Measurements from ENCODE around the gene TXNL1. TPM values are rescaled to one million over a fixed set of nuclear protein-coding genes. Genes with fewer than 3 reads are reported as not detected.
"Not testable (repeated sequence)": the region's sequence is repeated elsewhere in the genome, so short reads cannot be mapped to it uniquely, and the experiment has no call there.

TXNL1 gene
- total RNA-seq, 1 experiment from 2014 or later = 48.4 TPM

DNA sequence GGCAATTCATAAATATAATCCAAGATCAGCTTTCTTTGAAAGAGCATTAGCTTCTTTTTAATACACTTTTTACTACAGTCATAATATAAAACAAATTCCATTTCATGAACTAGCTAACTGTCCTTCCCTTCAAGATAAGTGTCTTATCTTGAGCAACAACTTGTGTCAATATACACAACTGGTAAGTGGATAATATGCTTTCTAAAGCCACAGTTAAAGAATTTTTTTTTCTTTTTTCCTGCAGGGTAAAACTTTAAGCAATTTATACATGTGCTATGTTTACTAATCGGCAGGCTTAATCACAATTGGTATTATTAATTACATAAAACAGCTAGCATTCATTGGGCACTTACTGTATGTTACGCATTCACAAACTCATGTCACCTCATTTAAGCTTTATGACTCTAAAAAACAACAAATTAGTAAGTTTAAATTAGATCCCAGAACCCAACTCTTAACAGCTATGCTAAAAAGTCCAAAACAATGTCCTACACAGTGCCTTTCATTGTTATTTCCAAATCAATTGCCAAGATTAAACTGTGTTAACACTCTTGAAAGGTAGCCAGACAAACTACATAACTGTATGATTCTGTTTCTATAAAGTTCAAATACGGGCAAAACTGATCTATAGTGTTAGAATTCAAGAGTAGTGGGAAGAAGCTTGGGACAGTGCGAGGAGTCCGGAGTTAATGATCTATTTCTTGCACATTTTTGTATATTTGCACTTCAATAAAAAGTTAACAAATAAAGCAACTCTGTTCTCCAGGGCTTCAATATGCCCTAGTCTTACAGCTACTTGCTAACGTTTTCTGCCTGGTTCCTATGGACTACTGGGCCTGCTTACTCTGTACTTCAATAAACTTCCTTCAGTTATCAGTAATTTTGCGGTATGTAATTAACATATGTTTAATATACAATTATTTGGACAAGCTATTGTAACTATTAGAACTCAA lies 6.0 kb downstream of the TXNL1 start:
- Histone ChIP-seq H3K36me3 (replicated peaks; ENCODE audit: control insufficient read depth, insufficient read depth, low read length) (no peaks in the 10 kb centered on the region), H3K27me3 (ENCODE audit: control insufficient read depth, insufficient read depth, low read length) (no peaks in the 10 kb centered on the region), H3K4me3 (ENCODE audit: insufficient read depth, low read depth, low read length) (no peak overlapping the region)
- DNase-seq = no peak

DNA sequence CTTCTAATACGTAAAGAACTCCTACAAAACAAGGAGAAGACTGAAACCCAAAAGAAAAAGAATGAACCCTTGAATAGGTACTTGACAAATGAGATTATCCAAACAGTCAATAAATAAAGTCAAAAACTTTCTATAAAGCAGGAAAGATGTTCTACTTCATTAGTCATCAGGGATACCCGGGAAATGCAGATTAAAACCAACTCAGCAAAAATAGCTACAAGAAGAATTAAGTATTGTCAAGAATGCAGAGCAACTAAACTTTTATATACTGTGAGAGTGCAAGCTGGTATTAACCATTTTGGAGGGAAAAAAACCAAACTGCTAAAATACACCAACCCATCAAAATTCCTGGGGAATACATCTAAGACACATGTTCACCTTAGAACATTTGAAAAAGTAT lies 10.4 kb downstream of the TXNL1 start:
- H3K36me3 ChIP-seq (replicated peaks; ENCODE audit: control insufficient read depth, insufficient read depth, low read length) = no peaks in the 10 kb centered on the region; the same call in 1 of the 2 replicates

DNA sequence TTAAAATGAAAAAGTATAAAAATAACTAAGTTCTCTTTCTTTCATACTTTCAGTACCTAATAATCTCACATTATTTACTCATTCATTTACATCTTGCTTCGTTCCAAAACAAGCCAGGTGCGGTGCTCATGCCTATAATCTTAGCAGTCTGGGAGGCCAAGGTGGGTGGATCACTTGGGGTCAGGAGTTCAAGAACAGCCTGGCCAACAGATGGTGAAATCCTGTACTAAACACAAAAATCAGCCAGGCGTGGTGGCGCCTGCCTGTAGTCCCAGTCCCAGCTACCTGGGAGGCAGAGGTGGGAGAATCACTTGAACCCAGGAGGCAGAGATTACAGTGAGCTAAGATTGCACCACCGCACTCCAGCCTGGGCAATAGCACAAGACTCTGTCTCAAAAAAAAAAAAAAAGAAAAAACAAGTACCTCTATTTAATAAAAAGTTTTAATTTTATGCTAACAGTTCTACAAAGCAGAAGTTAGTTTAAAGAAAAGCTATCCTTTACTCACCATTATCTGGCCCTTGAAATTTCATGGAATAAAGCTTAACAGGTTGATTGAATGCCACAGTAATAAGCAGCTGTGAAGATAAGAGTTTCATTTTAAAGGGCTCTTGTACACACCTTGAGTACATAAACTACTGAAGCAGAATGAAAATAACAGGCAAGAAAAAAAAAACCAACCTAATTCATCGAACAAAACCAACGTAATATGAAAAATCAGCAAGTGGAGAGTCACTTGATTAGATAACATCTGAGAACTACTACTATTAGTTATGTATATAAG lies 22.5 kb downstream of the TXNL1 start:
- no peak for DNase-seq
- Histone ChIP-seq H3K4me3 (ENCODE audit: insufficient read depth, low read depth, low read length) (no peak overlapping the region), H3K27me3 (ENCODE audit: control insufficient read depth, insufficient read depth, low read length) (no peaks in the 10 kb centered on the region), H3K36me3 (replicated peaks; ENCODE audit: control insufficient read depth, insufficient read depth, low read length) (peaks cover 18% of the 10 kb centered on the region)

More for the DNA sequence above, 10.4 kb downstream of the TXNL1 start:
- Histone ChIP-seq H3K27me3 (ENCODE audit: control insufficient read depth, insufficient read depth, low read length) (no peaks in the 10 kb centered on the region), H3K4me3 (ENCODE audit: insufficient read depth, low read depth, low read length) (no peak overlapping the region)
- DNase-seq = no peak

DNA sequence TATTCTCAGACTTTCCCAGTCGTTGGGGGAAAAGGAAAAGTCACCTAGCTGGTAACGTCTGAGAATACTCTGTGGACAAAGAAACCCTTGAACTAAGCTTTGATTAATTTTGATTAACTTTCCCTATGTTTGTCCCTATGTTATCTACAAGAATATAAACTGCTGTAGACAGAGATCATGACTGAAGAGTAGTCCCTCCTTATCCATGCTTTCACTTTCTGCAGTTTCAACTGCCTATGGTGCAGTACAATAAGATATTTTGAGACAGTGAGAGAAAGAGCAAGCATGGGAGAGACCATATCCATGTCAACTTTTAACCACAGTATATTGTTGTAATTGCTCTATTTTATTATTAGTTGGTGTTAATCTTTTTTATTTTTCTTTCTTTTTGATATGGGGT lies 31.8 kb downstream of the TXNL1 start:
- Histone ChIP-seq H3K27me3 (ENCODE audit: control insufficient read depth, insufficient read depth, low read length) (no peaks in the 10 kb centered on the region), H3K4me3 (ENCODE audit: insufficient read depth, low read depth, low read length) (no peak overlapping the region), H3K36me3 (replicated peaks; ENCODE audit: control insufficient read depth, insufficient read depth, low read length) (peaks cover 10% of the 10 kb centered on the region)
- no peak for DNase-seq

DNA sequence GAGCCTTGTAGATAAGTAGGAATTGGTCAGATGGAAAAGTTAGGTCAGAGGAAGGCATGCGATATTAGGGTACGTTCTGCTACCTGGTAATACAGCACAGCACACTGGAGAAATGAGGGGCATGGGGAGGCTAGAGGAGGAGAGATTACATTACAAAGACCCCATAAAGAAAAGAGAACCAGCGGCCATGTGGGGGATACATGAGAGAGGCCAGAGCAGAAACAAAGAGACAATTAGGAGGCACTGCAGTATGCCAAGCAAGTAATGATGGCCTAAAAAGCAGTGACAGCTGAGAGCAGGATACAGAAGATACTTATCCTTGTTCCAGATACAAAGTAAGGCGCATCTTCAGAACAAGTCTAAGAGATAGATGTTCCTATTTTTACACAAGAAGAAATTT lies 40.0 kb downstream of the TXNL1 start:
- Histone ChIP-seq H3K4me3 (ENCODE audit: insufficient read depth, low read depth, low read length) (no peak overlapping the region), H3K27me3 (ENCODE audit: control insufficient read depth, insufficient read depth, low read length) (no peaks in the 10 kb centered on the region), H3K36me3 (replicated peaks; ENCODE audit: control insufficient read depth, insufficient read depth, low read length) (peaks cover 2% of the 10 kb centered on the region; the same call in 1 of the 2 replicates)
- peak; percentile 3 for DNase-seq

DNA sequence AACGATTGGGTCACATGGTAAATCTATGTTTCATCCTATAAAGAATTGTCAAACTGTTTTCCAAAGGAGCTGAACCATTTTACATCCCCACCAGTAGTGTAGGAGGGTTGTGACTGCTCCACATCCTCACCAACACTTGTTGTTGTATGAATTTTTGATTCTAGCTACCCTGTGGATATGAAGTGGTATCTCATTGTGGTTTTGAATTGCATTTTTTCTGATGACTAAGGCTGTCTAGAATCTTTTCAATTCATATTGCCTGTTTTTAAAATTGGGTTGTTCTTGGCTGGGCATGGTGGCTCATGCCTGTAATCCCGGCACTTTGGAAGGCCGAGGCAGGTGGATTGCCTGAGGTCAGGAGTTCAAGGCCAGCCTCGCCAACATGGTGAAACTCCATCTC lies 44.5 kb downstream of the TXNL1 start:
- Histone ChIP-seq H3K27me3 (ENCODE audit: control insufficient read depth, insufficient read depth, low read length) (no peaks in the 10 kb centered on the region), H3K4me3 (ENCODE audit: insufficient read depth, low read depth, low read length) (no peak overlapping the region), H3K36me3 (replicated peaks; ENCODE audit: control insufficient read depth, insufficient read depth, low read length) (no peaks in the 10 kb centered on the region)
- no peak for DNase-seq

DNA sequence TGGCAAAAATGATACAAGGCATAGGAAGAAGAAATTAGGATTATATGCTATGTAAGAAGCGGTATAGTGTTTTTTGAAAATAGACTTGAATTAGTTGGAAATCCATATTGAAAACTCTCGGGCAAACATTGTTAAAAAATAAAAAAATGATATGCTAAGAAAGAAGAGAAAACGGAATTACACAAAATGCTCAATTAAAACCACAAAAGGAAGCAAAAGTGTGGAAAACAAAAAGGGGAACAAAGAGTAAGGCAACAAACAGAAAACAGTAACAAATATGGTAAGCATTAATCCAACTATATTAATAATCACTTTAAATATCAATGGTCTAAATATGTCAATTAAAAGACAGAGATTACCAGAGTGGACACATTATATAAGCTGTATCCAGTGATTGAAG lies 58.4 kb downstream of the TXNL1 start:
- no peaks in the 10 kb centered on the region for H3K27me3 ChIP-seq (ENCODE audit: control insufficient read depth, insufficient read depth, low read length)
- DNase-seq = no peak
- no peak overlapping the region for H3K4me3 ChIP-seq (ENCODE audit: insufficient read depth, low read depth, low read length)
- no peaks in the 10 kb centered on the region for H3K36me3 ChIP-seq (replicated peaks; ENCODE audit: control insufficient read depth, insufficient read depth, low read length)

DNA sequence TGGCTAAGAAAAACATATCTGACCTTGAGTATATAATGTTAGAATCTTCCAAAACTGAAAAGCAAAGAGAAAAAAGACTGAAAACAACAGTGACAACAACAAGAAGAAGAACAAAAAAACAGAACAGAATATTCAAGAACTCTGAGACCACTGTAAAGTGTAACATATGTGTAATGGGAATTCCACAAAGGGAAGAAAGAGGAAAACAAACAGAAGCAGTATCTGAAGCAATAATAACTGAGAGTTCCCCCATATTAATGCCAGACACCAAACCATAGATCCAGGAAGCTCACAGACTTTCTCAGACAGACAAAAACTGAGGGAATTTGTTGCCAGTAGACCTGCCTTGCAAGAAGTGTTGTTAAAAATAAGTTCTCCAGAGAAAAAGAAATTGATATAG lies 58.9 kb downstream of the TXNL1 start:
- H3K4me3 ChIP-seq (ENCODE audit: insufficient read depth, low read depth, low read length) = no peak overlapping the region
- no peaks in the 10 kb centered on the region for H3K36me3 ChIP-seq (replicated peaks; ENCODE audit: control insufficient read depth, insufficient read depth, low read length)
- H3K27me3 ChIP-seq (ENCODE audit: control insufficient read depth, insufficient read depth, low read length) = no peaks in the 10 kb centered on the region
- no peak for DNase-seq

DNA sequence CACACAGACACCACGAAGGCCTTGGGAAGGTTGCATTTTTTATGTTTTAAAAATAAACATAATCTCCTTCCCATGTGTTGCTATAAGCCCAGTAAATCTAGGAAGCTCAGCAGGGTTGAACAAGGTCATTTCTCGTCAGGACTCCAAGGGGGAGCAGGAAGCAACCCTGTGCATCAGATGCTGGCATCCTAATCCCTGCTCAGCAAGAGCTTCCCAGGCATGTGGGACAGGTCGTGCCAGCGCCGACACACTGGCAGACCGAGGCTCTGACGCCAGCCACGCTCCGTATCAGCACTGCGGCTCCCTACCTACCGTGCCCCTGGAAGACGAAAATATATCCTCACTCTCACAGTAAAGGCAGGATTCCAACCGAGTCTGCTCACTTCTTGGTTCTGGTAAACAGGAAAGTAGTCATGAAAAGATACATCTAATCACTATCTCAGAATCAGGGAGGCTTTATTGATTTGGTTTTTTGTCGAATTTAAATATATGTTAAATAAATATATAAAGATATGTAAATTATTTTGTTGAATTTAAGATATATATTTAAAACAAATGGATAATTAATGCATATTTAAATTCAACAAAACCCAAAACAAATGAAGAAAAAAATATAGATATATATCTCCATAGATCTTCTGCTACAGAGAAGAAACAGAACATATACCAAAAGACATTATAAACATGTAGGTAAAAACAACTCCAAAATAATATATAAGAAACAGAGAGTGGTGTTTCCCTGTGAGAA lies 61.4 kb downstream of the TXNL1 start:
- H3K27me3 ChIP-seq (ENCODE audit: control insufficient read depth, insufficient read depth, low read length) = no peaks in the 10 kb centered on the region
- DNase-seq = peak; percentile 33
- H3K4me3 ChIP-seq (ENCODE audit: insufficient read depth, low read depth, low read length) = no peak overlapping the region
- H3K36me3 ChIP-seq (replicated peaks; ENCODE audit: control insufficient read depth, insufficient read depth, low read length) = no peaks in the 10 kb centered on the region

DNA sequence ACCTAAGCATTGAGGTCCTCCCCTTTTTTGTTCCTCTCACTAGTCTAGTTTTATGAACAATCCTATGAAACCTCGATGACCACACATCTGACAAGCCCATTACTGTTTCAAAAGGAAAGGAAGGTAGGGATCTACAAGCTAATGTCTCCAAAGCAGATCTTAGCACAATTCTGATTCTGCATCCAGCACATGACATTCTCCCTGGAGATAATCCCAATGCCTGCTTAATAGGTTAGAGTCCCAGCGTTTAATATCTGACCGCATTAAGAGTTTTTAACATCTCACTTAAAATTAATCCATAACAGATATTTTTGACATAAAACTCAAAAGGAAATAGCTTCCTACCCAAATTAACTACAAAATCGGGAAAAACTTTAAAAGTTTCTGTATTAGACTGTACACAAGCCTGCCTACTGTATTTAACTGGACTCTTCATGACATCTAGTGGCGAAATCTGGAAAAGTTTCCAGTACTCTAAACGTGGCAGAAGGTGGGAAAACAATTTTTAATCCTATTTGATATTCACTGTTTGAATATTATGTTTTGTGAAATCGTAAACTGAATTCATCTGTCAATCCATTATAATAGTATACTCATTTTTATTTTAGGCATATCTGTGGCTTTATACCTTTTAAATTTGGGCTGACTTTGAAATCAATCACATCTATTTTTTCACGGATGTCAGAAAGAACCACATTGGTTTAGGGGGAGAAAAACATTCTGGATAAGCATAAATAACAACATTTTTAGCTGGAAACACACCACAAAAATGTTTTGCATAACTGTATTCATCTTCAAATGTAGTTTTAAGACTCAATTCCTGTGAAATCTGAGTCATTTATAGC lies 62.4 kb downstream of the TXNL1 start:
- H3K27me3 ChIP-seq (ENCODE audit: control insufficient read depth, insufficient read depth, low read length) = no peaks in the 10 kb centered on the region
- H3K4me3 ChIP-seq (ENCODE audit: insufficient read depth, low read depth, low read length) = no peak overlapping the region
- peak; percentile 61 for DNase-seq
- H3K36me3 ChIP-seq (replicated peaks; ENCODE audit: control insufficient read depth, insufficient read depth, low read length) = no peaks in the 10 kb centered on the region

DNA sequence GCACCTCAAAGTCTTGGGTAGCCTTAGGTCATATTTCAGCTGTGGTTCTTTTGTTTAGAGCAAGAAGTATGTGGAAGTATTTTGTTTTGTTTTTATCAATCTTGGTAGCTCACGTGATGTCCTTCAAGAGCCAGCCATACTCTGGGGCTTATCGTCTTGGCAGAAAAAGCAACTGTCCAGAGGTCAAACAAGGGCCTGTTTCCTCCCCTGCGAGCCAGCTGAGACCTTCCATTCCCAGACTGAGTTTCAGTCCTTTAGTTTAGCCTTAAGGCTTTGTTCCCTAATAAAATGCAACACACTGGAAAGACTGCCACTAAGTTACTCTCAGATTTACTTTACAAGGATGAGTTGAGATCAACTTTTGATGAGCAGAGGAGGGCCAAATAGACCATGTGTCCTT lies 63.5 kb downstream of the TXNL1 start:
- no peaks in the 10 kb centered on the region for H3K27me3 ChIP-seq (ENCODE audit: control insufficient read depth, insufficient read depth, low read length)
- no peak overlapping the region for H3K4me3 ChIP-seq (ENCODE audit: insufficient read depth, low read depth, low read length)
- DNase-seq = no peak
- H3K36me3 ChIP-seq (replicated peaks; ENCODE audit: control insufficient read depth, insufficient read depth, low read length) = no peaks in the 10 kb centered on the region

DNA sequence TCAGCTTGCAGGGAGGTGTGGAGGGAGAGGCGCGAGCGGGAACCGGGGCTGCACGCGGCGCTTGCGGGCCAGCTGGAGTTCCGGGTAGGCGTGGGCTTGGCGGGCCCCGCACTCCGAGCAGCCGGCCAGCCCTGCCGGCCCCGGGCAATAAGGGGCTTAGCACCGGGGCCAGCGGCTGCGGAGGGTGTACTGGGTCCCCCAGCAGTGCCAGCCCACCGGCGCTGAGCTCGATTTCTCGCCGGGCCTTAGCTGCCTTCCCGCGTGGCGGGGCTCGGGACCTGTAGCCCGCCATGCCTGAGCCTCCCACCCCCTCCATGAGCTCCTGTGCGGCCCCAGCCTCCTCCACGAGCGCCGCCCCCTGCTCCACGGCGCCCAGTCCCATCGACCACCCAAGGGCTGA lies 66.1 kb downstream of the TXNL1 start:
- not testable (repeated sequence) for H3K4me3 ChIP-seq (ENCODE audit: insufficient read depth, low read depth, low read length); H3K27me3 ChIP-seq (ENCODE audit: control insufficient read depth, insufficient read depth, low read length); H3K36me3 ChIP-seq (replicated peaks; ENCODE audit: control insufficient read depth, insufficient read depth, low read length); DNase-seq

DNA sequence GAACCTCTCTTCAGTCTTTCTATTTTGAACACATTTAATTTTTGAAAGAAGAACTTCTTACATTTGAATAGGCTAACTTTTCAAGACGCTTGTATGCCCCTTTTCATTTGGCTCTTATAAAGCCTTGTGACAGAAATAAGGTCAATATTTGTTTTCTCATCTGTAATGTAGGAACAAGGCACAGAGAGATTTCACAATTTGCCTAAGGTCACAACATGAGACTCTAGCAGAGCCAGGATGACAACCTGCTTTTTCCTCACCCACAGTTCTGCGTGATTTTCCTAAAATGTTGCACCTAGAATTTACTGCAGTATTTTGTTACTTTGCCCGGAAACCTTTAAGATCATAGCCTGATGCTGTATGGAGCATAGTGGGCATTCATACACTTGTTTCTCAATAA lies 67.4 kb downstream of the TXNL1 start:
- Histone ChIP-seq H3K36me3 (replicated peaks; ENCODE audit: control insufficient read depth, insufficient read depth, low read length) (no peaks in the 10 kb centered on the region), H3K4me3 (ENCODE audit: insufficient read depth, low read depth, low read length) (no peak overlapping the region), H3K27me3 (ENCODE audit: control insufficient read depth, insufficient read depth, low read length) (no peaks in the 10 kb centered on the region)
- no peak for DNase-seq

DNA sequence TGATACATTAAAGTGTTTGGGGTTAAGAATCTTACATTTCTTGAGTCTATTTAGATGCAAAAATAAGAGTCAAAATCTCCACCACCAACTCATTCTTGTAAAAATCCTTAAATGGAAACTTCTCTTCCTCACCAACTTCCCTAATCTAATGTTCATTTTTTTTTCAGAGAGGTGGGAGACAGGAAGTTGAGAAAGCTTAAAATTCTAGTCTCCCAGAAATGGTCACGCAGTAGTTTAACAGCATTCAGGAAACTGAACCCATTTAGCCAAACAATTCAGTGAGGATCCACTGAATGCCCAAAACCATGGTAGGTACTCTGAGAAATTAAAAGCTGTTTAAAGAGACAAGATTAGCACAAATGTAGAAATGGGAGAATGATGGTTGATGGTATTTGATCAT lies 69.0 kb downstream of the TXNL1 start:
- Histone ChIP-seq H3K36me3 (replicated peaks; ENCODE audit: control insufficient read depth, insufficient read depth, low read length) (no peaks in the 10 kb centered on the region), H3K4me3 (ENCODE audit: insufficient read depth, low read depth, low read length) (no peak overlapping the region), H3K27me3 (ENCODE audit: control insufficient read depth, insufficient read depth, low read length) (no peaks in the 10 kb centered on the region)
- DNase-seq = no peak
